ENCODE results near the gene SUMO2.
"Not testable (repeated sequence)": the region's sequence is repeated elsewhere in the genome, so short reads cannot be mapped to it uniquely, and the experiment has no call there.

- not testable (repeated sequence) for TF ChIP-seq CTCF (IDR thresholded peaks at IDR 0.05); ZNF425 (CRISPR knock-in tag; conservative IDR thresholded peaks at IDR 0.05); CBFB (CRISPR knock-in tag; IDR thresholded peaks at IDR 0.05; ENCODE audit: low read depth); TEAD4 (CRISPR knock-in tag; IDR thresholded peaks at IDR 0.05); NR3C1 (CRISPR knock-in tag; conservative IDR thresholded peaks at IDR 0.05; ENCODE audit: low read depth); PRDM15 (CRISPR knock-in tag; IDR thresholded peaks at IDR 0.05); MYBL2 (CRISPR knock-in tag; IDR thresholded peaks at IDR 0.05); JAZF1 (CRISPR knock-in tag; IDR thresholded peaks at IDR 0.05); RELA (CRISPR knock-in tag; IDR thresholded peaks at IDR 0.05; ENCODE audit: borderline replicate concordance); STAT6 (CRISPR knock-in tag; conservative IDR thresholded peaks at IDR 0.05; ENCODE audit: low read depth); SP1 (CRISPR knock-in tag; conservative IDR thresholded peaks at IDR 0.05)
- TF ChIP-seq, protein P1, sequence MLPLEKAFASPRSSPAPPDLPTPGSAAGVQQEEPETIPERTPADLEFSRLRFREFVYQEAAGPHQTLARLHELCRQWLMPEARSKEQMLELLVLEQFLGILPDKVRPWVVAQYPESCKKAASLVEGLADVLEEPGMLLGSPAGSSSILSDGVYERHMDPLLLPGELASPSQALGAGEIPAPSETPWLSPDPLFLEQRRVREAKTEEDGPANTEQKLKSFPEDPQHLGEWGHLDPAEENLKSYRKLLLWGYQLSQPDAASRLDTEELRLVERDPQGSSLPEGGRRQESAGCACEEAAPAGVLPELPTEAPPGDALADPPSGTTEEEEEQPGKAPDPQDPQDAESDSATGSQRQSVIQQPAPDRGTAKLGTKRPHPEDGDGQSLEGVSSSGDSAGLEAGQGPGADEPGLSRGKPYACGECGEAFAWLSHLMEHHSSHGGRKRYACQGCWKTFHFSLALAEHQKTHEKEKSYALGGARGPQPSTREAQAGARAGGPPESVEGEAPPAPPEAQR (CRISPR knock-in tag; IDR thresholded peaks at IDR 0.05): not testable (repeated sequence)
- TF ChIP-seq, protein P2, sequence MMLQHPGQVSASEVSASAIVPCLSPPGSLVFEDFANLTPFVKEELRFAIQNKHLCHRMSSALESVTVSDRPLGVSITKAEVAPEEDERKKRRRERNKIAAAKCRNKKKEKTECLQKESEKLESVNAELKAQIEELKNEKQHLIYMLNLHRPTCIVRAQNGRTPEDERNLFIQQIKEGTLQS (CRISPR knock-in tag; conservative IDR thresholded peaks at IDR 0.05): not testable (repeated sequence)
- TF ChIP-seq, protein P3, sequence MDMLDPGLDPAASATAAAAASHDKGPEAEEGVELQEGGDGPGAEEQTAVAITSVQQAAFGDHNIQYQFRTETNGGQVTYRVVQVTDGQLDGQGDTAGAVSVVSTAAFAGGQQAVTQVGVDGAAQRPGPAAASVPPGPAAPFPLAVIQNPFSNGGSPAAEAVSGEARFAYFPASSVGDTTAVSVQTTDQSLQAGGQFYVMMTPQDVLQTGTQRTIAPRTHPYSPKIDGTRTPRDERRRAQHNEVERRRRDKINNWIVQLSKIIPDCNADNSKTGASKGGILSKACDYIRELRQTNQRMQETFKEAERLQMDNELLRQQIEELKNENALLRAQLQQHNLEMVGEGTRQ (CRISPR knock-in tag; IDR thresholded peaks at IDR 0.05): not testable (repeated sequence)
These were observed 24.3 kb downstream of the SUMO2 start for GRCh38 chr17:75158480-75158879.
